Measurements from ENCODE around the gene GSTM4.

DNA sequence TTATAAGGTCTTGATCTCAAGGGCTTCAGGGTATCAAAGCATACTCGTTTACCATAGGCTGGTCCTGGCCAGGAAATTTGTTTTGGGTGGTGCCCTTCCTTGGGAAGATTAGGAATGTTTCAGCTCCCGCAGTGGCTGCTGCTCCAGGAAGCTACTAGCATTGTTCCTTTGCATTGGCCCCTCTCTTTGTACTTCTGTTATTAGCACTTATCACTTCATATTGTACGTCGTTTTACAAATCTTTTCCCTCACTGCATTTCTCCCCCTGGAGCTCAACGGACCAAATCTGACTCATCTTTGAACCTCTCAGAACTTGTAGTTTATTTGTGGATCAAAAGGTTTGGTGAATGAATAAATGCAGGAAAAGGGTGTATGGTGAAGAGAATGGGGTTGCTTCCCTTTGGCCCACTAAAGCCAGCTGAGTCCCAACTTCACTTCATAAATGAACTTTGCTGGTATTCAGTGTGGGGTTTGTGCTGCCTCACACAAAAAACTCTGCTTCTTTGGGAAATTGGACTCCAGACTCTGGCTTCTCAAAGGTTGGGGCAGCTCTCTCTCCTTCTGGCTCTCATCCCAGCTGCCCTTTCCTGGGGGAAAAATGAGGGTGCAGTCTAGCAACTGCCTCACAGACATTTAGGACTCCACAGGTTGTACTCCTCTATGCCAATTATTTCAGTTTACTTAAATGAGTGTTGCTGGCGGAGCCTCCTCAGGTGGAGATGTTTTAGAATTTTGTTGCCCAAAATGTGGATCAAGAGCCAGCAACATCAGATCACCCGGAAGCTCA is 42.3 kb upstream of the GSTM4 start:
- TF ChIP-seq, protein P1, sequence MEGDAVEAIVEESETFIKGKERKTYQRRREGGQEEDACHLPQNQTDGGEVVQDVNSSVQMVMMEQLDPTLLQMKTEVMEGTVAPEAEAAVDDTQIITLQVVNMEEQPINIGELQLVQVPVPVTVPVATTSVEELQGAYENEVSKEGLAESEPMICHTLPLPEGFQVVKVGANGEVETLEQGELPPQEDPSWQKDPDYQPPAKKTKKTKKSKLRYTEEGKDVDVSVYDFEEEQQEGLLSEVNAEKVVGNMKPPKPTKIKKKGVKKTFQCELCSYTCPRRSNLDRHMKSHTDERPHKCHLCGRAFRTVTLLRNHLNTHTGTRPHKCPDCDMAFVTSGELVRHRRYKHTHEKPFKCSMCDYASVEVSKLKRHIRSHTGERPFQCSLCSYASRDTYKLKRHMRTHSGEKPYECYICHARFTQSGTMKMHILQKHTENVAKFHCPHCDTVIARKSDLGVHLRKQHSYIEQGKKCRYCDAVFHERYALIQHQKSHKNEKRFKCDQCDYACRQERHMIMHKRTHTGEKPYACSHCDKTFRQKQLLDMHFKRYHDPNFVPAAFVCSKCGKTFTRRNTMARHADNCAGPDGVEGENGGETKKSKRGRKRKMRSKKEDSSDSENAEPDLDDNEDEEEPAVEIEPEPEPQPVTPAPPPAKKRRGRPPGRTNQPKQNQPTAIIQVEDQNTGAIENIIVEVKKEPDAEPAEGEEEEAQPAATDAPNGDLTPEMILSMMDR (conservative IDR thresholded peaks at IDR 0.05 in 1 of 2, IDR thresholded peaks at IDR 0.05 in 1 of 2; ENCODE audit: low read depth in 1 of 2, low read length in 2 of 2): no peak
- TF ChIP-seq EZH2 (IDR thresholded peaks at IDR 0.05; ENCODE audit: low read length, missing control alignments): no peak
